Dermis microvascular lymphatic vessel endothelial cell (primary cell): ENCODE data around the gene GREB1. TPM values are rescaled to one million over a fixed set of nuclear protein-coding genes. Genes with fewer than 3 reads are reported as not detected.

Source experiments
- DNase-seq, 2 donors: peaks; one replicate each; pipeline versions ENCODE4 v3.0.0 to v3.0.0-alpha.2; 2010; ENCODE audit warnings: low read depth in 2 of 2
- total RNA-seq: library from RNA; depleted of rRNA; stranded (reverse); fragments of >200 nt; gene quantifications from 2 replicates; pipeline ENCODE4 v1.2.1, GENCODE V29; 2014

GREB1 gene
- total RNA-seq, 1 donor from 2014 or later: 0.26 TPM

- no peak for DNase-seq
Measured at GRCh38 chr2:11578986-11579774, 45.3 kb downstream of the GREB1 start.

- no peak for DNase-seq
Measured at GRCh38 chr2:11579867-11580659, 46.2 kb downstream of the GREB1 start.

DNA sequence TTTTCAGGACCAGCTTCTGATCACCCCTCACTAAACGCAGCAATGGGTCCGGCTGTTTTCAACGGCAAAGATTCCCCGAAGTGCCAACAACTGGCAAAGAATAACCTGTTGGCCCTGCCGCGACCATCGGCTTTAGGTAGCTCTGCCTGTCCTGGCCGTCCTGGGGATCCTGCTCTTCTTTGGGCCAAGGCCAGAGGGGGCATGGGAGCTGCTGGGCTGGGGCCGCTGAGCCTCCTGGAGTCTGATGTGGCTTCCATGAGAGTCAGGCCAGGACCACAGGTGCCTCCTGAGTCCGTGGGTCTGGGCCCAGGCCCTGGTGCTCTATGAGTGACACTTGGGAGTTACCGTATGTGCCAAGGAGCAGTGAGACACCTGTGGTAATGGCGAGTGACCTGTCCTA, 46.9 kb downstream of the GREB1 start:
- DNase-seq: no peak

DNA sequence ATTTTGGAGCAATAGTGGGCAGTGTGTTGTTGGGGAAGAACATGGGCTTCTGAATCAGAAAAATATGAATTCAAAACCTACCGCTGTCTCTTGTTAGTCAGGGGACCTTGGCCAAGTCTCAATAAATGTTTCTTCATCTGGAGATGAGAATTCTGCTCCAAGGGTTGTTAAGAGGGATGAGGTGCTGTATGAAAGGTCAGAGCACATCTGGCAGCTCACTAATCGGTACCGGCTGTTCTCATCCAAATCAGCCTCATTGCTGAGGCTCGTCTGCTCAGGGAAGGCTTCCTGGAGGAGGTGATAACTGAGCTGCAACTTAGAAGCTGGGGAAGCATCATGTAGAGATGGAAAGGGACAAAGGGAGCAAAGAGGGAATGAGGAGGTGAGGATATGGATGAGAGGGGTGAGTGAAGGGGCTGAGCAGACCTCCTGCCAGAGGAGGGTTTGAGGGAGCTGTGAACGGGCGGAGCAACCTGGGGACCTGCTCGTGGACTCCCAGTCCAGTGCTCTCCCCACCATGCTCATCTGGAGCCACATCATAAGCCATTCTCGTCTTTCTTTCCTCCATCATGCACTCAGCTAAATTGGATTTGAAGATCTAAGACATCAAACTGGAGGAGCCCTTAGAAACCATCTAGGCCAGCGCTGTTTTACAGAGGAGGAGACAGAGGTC, 47.4 kb downstream of the GREB1 start:
- no peak for DNase-seq

DNA sequence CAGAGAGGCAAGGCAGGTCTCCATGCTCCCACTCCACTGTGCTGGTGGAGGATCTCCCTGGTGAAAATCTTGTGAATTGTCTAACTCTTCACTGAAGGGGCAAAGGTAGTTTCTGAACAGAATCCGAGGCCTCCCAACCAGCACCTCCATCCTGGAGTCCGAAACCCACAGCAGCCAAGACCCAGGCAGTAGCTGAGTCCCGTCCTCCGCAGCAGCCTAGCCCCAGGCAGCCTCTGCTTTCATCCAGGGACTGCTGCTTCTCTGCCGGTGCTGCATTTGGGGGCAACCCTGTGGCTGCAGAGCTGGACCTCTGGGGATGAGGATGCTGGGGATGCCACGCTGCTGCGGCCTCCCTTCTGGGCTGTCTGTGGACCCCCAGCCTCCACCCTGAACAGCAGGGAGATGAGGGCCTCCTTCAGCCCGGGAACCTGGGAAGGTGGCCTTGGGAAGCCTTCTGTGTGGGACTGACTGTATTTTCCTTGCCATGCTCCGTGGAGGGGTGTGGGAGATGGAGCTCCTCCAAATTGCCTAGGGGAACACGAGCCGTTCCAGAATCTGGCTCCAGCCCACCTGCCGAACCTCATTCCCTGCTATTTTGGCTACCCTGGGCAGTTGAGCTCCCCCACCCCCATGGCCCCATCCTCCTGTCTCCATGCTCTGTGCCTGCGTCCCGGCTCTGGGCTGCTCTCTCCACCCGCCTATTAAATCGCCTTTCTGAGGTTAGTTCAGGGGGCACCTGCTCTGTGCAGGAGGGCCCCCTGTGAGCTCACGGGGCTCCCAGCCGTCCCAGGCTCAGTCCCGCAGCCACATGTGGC, 48.2 kb downstream of the GREB1 start:
- DNase-seq: no peak

GRCh38 chr2:11582612-11582861, 48.7 kb downstream of the GREB1 start:
- no peak for DNase-seq

DNA sequence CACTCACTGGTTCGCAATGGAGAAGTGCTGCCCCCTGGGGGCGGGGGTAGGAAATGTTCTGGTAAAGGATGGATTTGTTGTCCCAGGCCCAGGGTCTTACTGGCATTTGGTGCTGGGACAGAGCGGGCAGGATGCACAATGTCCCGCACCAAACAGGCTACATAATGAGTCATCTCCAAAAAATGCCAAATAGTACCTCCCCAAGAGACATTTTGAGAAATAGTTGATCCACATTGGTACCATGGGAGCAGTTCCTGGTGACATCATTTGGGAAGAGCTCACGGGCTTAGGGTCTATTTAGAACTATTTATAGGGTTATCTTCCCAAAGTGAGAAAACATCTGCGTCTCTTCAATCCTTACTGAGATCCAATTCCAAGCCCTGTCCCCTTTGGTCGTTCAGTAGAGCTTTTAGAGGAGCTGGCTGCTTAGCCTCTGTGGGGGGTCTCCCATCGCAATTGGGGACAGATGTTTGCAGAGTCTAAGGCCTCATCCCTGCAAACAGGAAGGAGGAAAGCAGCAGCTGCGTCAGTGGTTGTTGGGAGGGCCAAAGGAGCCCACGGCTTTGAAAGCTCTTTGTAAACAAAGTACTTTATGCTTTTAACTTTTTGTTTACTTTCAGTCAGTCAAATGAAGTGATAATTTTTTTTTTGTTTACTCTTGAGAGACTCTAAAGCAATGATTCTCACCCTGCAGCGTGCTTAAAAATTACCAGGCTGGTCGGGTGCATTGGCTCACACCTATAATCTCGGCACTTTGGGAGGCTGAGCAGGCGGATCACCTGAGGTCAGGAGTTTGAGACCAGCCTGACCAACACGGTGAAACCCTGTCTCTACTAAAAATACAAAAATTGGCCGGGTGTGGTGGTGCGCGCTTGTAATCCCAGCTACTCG, 49.3 kb downstream of the GREB1 start:
- DNase-seq: peak; percentile 34 to 53

DNA sequence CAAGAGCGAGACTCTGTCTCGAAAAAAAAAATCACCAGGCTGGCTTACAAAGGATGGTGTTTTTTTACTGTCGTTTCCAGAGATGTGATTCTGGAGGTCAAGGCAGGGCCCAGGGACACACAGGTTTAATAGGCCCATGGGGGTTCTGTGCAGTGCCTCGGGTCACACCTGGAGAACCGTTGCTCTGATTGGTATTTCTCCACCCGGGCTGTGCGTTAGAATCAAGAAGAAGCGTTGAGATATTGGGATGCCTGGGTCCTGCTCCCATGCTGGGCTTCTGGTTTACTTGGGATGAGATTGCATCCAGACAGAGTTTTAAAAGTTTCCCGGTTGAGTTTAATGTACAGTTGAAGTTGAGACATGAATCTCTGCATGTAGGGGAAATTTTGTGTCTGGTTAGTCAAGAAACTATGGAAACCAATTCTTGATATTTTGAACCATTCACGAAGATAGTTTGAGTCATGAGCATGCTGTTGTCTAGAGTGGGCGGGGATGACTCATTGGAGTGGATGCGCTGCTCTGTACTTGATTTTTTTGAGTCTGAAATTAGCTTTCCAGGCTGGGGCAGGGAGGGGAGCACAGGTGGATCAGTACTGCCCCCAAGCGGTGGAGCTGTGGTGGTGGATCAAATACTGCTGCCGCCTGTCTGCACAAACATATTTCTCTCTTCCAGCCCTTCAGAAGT, 50.1 kb downstream of the GREB1 start:
- peak; percentile 76 to 90 for DNase-seq

- no peak for DNase-seq
Measured at GRCh38 chr2:11584525-11585056, 50.7 kb downstream of the GREB1 start.

- no peak for DNase-seq
Measured at GRCh38 chr2:11585071-11585470, 51.2 kb downstream of the GREB1 start.

GRCh38 chr2:11588228-11589110, 54.6 kb downstream of the GREB1 start:
- no peak for DNase-seq

- DNase-seq: peak in 1 of 2 donors; percentile 8
Measured at GRCh38 chr2:11589316-11589940, 55.6 kb downstream of the GREB1 start.

- DNase-seq: no peak
Measured at GRCh38 chr2:11590193-11590592, 56.3 kb downstream of the GREB1 start.

- no peak for DNase-seq
Measured at GRCh38 chr2:11591091-11591490, 57.2 kb downstream of the GREB1 start.

GRCh38 chr2:11592671-11593574, 59.1 kb downstream of the GREB1 start:
- DNase-seq: no peak

DNA sequence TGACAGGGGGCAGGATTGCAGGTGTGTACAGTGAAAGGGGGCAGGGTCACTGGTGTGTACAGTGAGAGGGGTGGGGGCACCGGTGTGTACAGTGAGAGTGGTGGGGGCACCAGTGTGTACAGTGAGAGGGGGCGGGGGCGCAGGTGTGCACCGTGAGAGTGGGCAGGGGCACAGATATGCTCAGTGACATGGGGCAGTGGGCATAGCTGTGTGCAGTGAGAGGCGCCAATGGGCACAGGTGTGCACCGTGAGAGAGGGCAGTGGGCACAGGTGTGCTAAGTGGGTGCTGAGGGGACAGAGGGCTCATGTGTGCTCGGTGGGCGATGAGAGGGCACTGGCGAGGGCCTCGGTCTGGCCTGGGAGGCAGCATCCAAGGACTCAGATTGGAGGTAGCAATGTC, 63.0 kb downstream of the GREB1 start:
- no peak for DNase-seq

DNA sequence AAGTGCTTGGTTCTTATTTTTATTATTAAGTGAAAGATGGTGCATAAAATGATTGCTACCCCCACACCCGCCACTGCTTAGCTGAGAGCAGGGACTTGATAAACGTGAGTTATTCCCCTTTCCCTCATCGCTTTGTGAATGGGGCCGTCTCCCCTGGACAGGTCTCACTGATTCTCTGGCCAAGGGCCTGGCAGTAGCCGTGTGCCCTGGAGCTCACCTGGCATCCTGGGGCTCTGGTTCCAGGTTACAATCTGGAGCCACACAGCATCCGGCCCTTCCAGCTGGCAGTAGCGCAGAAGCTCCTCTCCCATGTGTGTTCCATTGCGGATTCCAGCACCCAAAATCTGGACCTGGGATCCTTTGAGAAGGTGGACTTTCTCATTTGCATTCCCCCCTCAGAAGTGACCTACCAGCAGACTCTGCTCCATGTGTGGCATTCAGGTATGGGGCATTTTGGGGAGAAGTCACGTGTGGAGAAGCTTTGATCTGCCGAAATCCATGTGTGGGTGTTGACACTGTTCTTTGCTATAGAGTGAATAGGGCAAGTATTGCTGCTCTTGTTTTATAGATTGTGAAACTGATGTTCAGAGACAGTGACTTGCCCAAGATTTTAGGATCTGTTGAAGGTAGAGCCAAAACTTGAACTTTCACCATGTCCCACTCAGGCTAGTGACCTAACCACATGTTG, 63.8 kb downstream of the GREB1 start:
- DNase-seq: no peak
